ENCODE measurements around the gene ADAMTSL3. TPM values are rescaled to one million over a fixed set of nuclear protein-coding genes. Genes with fewer than 3 reads are reported as not detected.

ADAMTSL3 gene
- total and polyA plus RNA-seq, 2 of the 8 experiments (the other 6 are each of a cell fraction or from before 2014, with no cell fraction given): 0.35 to 1.4 TPM

- Histone ChIP-seq H3K36me3 (ENCODE audit: control insufficient read depth in 2 of 4, insufficient read depth in 4 of 4, low read length in 3 of 4) (no peaks in the 10 kb centered on the region), H2BK5ac (ENCODE audit: low read depth, low read length) (no peak overlapping the region), H2AK5ac (ENCODE audit: low read depth, low read length) (no peak overlapping the region), H3K14ac (ENCODE audit: insufficient read length) (no peak overlapping the region), H3K4ac (replicated peaks; ENCODE audit: insufficient read length, low read depth, low read length) (no peak overlapping the region), H4K91ac (replicated peaks; ENCODE audit: insufficient read length, low read length) (no peak overlapping the region), H2BK120ac (replicated peaks; ENCODE audit: low read depth, low read length) (no peak overlapping the region), H3K23ac (ENCODE audit: insufficient read length) (no peak overlapping the region), H3K79me1 (ENCODE audit: low read depth, low read length) (no peaks in the 10 kb centered on the region), H2BK15ac (ENCODE audit: low read length) (no peak overlapping the region), H4K5ac (ENCODE audit: insufficient read length, low read depth, low read length) (no peak overlapping the region), H3K9ac (replicated peaks in 1 of 4; ENCODE audit: extremely low read depth in 1 of 4, low read depth in 3 of 4, low read length in 3 of 4) (no peak overlapping the region), H3K23me2 (ENCODE audit: low read depth, low read length) (no peaks in the 10 kb centered on the region), H2BK20ac (ENCODE audit: low read length) (no peak overlapping the region), H3K56ac (replicated peaks; ENCODE audit: insufficient read length, low read depth, low read length) (no peak overlapping the region), H3K9me3 (ENCODE audit: insufficient read depth in 2 of 2, low read depth in 1 of 2, low read length in 1 of 2) (no peaks in the 10 kb centered on the region), H4K8ac (ENCODE audit: extremely low read depth, insufficient read depth, low read length) (no peak overlapping the region), H3K4me3 (ENCODE audit: extremely low read depth in 1 of 4, insufficient read depth in 2 of 4, low read depth in 3 of 4, low read length in 4 of 4) (no peak overlapping the region), H3K27me3 (replicated peaks in 1 of 4; ENCODE audit: control insufficient read depth in 3 of 4, extremely low read depth in 1 of 4, insufficient read depth in 3 of 4, low read length in 3 of 4) (no peaks in the 10 kb centered on the region), H3K79me2 (ENCODE audit: control insufficient read depth in 1 of 2, insufficient read depth in 2 of 2, low read length in 2 of 2) (no peaks in the 10 kb centered on the region), H2AFZ (ENCODE audit: low read length) (no peak overlapping the region), H3K4me1 (replicated peaks in 1 of 4; ENCODE audit: control insufficient read depth in 3 of 4, insufficient read depth in 4 of 4, low read length in 3 of 4) (no peaks in the 10 kb centered on the region), H2BK12ac (ENCODE audit: low read depth, low read length) (no peak overlapping the region), H3K18ac (ENCODE audit: extremely low read depth, low read length) (no peak overlapping the region), H3K27ac (ENCODE audit: low read depth, low read length) (no peak overlapping the region), H4K20me1 (replicated peaks in 1 of 2; ENCODE audit: control insufficient read depth in 1 of 2, insufficient read depth in 2 of 2, low read length in 2 of 2) (no peaks in the 10 kb centered on the region), H3K4me2 (ENCODE audit: insufficient read depth in 1 of 2, low read depth in 2 of 2, low read length in 2 of 2) (no peak overlapping the region)
- DNase-seq (ENCODE audit: low read depth in 1 of 2, low spot score in 2 of 2) (no peak), FAIRE-seq (no peak)
- CTCF ChIA-PET (ENCODE audit: partially characterized antibody): no interaction called here
- TF ChIP-seq SP4 (IDR thresholded peaks at IDR 0.05; ENCODE audit: low read length): no peak
- no peak for TF ChIP-seq KDM4A (IDR thresholded peaks at IDR 0.05; ENCODE audit: low read depth, low read length, severe bottlenecking)
- no peak for TF ChIP-seq BCL11A (IDR thresholded peaks at IDR 0.05; ENCODE audit: low read depth in 2 of 2, low read length in 2 of 2)
- no peak for TF ChIP-seq GABPA (IDR thresholded peaks at IDR 0.05; ENCODE audit: borderline replicate concordance, insufficient read depth, low read length)
- TF ChIP-seq BRCA1 (IDR thresholded peaks at IDR 0.05; ENCODE audit: low read depth, low read length): no peak
- no peak for TF ChIP-seq SAP30 (IDR thresholded peaks at IDR 0.05; ENCODE audit: insufficient read depth, insufficient replicate concordance, low read length)
- no peak for TF ChIP-seq CEBPB (IDR thresholded peaks at IDR 0.05; ENCODE audit: low read depth, low read length)
- POLR2A ChIA-PET (ENCODE audit: partially characterized antibody): no interaction called here
- WGBS, 2 experiments (ENCODE audit: extremely low coverage in 1 of 2, insufficient coverage in 1 of 2, insufficient read length in 1 of 2, insufficient replicate concordance in 2 of 2, low coverage in 1 of 2, low lambda C conversion rate in 2 of 2, missing lambda C conversion rate in 1 of 2): 91% methylated on average over 5 of the region's 5 CpGs; no CpG with 5 or more reads in 1 of the 2 experiments
These were observed 57.3 kb downstream of the ADAMTSL3 start for GRCh38 chr15:83711236-83711635.
